Thyroid gland (tissue), 4 donors: ENCODE data around the gene PBX2.

Experiments
- CTCF ChIP-seq, 6 experiments: fragments of 200-600 bp in 3 of 6; fragments of 450-650 bp in 3 of 6; sonication (generic) in 3 of 6; IDR thresholded peaks; one replicate each; pipeline ENCODE4 v1.5.1; 2016 to 2019; ENCODE audit warnings: antibody characterized with exemption in 6 of 6, mild to moderate bottlenecking in 2 of 6, inconsistent platforms in 1 of 6, moderate library complexity in 1 of 6
- POLR2A ChIP-seq, 2 donors: fragments of 450-650 bp; IDR thresholded peaks; one replicate each; pipeline ENCODE4 v1.6.1; 2017; ENCODE audit warnings: antibody characterized with exemption in 2 of 2, mild to moderate bottlenecking in 2 of 2, moderate library complexity in 1 of 2

GRCh38 chr6:32181148-32181702 is 8.8 kb downstream of the PBX2 start:
- TF ChIP-seq CTCF (IDR thresholded peaks at IDR 0.05) (no peak), POLR2A (IDR thresholded peaks at IDR 0.05) (no peak)
